GM18517 (cell line): ENCODE results near the gene SLC8A2.

Source experiments
- ATAC-seq: cut with Tn5 transposase; IDR thresholded peaks from one replicate; pipeline ENCODE4 v1.9.1; 2021; ENCODE audit warnings: mild to moderate bottlenecking, moderate library complexity; ENCODE audit not compliant: unreplicated experiment

The SLC8A2 gene

GRCh38 chr19:47503130-47503825 is 31.6 kb upstream of the SLC8A2 start:
- no peak for ATAC-seq

DNA sequence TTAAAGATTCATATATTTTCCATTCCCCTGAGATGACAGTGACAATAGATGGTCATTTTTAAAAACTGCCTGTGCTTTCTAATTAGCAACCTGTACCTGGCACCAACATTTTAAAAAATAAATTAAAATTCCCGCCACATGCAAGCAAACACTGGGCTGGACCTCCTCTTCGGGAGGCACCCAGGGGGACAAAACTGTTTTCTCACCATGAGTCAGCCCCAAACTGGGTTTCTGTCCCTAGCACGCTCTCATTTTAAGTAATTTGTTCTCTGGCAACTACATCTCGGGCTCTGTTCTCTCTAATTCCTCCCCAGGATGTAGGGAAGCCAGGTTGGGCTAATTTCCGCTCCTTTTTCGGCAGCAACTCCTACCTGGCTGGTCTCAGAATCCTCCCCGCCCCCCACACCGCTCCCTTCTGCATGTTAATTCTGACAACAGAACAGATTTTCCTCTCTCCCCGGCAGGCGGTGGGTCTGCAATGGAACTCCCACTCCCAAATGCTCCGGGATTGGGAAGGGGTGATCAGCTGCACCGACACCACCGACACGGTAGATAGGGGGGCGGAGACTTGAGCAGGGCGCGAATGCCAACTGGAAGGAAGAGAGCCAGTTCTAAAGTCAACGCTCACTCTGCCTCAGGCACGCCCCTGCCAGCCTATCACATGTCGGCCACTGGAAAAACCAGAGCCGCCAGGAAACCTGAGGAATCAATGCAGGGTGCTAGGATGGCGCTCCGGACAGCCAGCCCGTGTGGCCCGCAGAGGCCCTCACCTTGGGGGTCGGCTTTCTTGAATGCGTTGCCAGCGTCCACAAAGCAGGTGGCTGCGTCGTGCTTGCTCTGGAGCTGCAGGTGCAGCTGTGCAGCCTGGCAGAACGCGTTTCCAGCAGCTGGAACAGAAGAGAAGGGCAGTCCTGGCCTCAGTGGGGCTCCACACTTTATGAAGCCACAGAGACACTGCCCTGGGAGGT is 28.5 kb upstream of the SLC8A2 start:
- no peak for ATAC-seq

- ATAC-seq: no peak
Observed at GRCh38 chr19:47499371-47499770, 27.7 kb upstream of the SLC8A2 start.

DNA sequence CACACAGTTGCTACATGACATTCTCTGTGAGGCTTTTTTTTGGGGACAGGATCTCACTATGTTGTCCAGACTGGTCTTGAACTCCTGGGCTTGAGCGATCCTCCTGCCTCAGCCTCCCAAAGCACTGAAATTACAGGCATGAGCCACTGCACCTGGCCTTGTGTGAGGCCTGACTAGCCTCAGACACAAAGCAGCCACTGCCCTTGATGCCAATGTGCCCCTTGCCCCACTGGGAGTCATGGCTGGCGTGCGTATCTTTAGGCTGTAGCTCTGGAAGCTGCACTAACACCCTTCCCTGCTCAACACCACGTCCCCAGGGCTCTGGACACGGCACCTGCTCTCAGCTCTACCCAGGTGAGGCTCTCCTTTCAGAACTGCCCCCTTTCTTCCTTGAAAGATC is 26.9 kb upstream of the SLC8A2 start:
- no peak for ATAC-seq

- no peak for ATAC-seq
Observed at GRCh38 chr19:47497821-47498520, 26.3 kb upstream of the SLC8A2 start.

DNA sequence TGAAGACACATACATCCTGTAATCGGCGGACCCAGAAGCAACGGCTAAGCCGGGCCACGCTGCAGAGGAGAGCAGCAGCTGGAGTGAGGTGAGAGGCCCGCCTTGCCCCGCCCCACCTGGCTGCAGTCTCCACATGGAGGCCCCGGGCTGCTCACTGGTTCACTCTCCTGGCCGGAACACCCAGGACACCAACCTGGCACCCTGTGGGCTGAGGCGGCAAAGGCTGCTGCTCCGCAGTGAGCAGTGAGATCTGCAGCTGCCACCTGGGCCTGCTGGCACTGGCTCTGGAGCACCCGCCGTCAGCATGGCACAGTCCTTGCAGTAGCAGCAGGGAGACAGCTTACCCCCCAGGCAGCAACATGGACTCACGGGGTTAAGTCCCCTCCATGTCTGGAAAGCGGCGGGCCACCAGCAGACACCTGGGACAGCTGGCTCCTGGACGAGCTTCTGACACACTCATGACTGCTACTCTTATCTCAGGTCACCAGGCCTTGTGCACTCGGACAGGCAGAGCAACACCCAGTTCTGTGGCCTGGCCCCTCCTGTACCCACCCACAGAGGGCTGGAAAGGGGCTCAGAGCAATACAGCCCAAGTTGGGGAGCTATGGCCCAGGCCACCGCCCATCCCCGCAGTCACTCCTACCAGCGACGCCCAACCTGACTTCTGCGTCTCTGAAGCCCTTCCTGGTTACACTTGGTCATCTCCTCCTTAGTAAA is 25.5 kb upstream of the SLC8A2 start:
- no peak for ATAC-seq

DNA sequence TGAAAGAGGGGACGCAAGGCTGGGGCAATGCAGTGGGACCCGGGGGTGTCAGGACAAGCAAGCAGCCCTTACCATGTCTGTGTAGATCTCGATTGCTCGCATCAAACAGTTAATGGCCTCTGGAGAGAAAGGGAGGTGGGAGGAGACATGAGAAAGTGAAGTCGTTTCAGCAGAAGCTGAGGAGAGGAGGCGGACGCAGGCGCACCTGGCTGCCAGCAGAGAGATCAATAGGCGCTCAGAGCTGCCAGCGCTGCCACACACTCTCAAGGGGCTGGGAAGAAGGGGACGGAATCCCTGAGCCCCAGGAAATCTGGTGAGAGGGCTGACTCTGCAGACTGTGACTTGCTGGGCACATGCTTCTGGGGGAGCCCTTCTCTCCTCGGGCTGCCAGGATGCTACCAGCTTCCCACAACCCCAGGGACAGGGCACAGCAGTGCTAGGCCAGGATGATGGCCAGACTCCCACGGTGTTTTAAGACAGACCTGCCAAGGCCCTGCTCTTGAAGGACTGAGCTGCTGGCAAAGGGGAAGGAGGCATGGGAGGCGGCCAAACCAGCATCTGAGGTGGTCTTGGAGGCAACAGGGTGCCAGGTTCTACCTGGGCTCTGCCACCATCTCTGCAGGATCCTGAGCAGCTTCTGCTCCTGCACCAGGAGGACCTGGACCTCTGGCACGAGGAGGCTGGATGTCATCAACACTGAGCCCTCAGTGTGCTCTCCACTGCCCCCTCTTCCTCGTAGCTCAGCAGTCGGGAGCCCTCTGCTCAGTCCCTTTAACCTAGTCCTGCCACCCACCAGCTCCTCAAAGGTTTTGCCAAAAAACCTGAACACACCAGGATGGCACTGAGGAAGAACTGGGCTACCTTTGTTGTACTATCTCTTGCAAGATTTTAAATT is 24.0 kb upstream of the SLC8A2 start:
- no peak for ATAC-seq

DNA sequence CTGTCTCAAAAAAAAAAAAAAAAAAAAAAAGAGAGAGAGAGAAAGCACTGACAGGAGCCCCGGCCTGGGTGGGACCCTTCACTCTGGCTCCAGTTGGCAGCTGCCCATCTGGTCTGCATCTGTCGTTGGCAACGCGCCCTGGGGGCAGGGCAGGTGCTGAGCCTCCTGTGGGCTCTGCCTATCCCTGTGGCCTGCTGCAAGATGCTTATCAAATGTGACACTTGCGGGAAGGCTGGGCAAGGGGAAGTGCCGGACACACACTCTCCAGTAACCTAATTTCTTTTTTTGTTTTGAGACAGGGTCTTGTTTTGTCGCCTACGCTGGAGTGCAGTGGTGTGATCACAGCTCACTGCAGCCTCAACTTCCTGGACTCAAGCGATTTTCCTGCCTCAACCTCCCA is 23.0 kb upstream of the SLC8A2 start:
- no peak for ATAC-seq

GRCh38 chr19:47494211-47494547 is 22.5 kb upstream of the SLC8A2 start:
- ATAC-seq: no peak

GRCh38 chr19:47493378-47494210 is 21.9 kb upstream of the SLC8A2 start:
- no peak for ATAC-seq

- no peak for ATAC-seq
Observed at GRCh38 chr19:47492571-47493377, 21.1 kb upstream of the SLC8A2 start.

- no peak for ATAC-seq
Observed at GRCh38 chr19:47492137-47492533, 20.4 kb upstream of the SLC8A2 start.

- ATAC-seq: no peak
Observed at GRCh38 chr19:47491358-47492136, 19.9 kb upstream of the SLC8A2 start.

- ATAC-seq: no peak
Observed at GRCh38 chr19:47490847-47491246, 19.2 kb upstream of the SLC8A2 start.

DNA sequence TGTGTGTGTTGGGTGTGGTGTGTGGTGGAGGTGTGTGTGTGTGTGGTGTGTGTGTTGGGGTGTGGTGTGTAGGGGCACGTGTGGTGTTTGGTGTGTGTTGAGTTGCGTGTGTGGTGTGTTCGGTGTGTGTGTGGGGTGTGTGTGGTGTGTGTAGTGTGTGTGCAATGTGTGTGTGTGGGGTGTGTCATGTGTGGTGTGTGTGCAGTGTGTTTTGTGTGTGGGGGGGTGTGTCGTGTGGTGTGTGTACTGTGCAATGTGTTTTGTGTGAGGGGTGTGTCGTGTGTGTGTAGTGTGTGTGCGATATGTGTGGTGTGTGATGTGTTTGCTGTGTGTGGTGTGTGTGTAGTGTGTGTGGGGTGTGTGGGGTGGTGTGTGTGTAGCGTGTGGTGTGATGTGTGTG is 18.3 kb upstream of the SLC8A2 start:
- ATAC-seq: no peak

DNA sequence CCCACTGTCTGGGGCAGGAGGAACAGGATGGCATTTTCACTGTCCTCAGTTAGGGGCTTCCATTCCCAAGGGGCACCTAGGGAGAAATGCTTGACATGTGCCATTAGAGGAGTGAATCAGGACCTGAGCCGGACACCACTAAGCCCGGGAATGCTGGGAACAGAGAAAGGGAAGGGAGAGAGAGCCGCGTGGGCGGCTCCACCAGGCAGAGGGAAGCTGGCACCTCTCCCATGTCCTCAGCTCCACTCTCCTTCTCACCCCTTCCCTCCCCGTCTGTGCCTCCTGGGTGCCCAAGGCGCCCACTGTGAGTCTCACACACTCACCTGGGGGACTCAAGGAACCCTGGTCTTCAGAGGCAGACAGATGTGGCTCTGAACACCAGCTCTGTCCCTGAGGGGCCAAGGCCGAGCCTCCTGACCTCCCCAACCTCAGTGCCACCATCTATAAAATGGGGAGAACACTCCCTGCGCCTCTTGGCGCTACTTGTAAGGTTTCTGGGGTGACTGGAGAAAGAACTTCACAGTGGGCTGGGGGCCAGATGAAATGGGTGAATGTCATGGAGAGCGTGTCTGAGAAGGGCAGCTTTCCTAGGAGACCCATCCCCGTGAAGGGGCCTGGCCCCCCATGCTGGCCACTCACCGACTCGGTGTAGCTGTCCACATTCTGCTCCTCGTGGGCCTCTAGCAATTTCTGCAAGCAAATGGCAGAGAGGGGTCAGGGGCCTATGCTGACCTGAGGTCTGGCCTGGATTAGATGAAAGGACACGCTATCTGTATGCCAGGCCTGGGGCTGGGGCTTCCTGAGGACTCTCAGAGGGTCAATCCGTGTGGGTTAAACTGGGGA is 17.6 kb upstream of the SLC8A2 start:
- no peak for ATAC-seq
